Measurements from ENCODE around the gene RBFOX1.

Gene RBFOX1

GRCh38 chr16:7716660-7717550 is 384.3 kb downstream of the RBFOX1 start:
- DNase-seq = peak; percentile 38

- no peak for DNase-seq
Observed at GRCh38 chr16:7722761-7723160, 390.1 kb downstream of the RBFOX1 start.

GRCh38 chr16:7731141-7731540 is 398.5 kb downstream of the RBFOX1 start:
- DNase-seq = no peak

GRCh38 chr16:7736138-7736665 is 403.6 kb downstream of the RBFOX1 start:
- DNase-seq = no peak

GRCh38 chr16:7742626-7743025 is 410.0 kb downstream of the RBFOX1 start:
- DNase-seq = no peak

- no peak for DNase-seq
Observed at GRCh38 chr16:7744546-7745264, 412.1 kb downstream of the RBFOX1 start.

- no peak for DNase-seq
Observed at GRCh38 chr16:7745276-7745675, 412.6 kb downstream of the RBFOX1 start.

- peak; percentile 69 for DNase-seq
Observed at GRCh38 chr16:7746941-7747340, 414.3 kb downstream of the RBFOX1 start.

- peak; percentile 50 for DNase-seq
Observed at GRCh38 chr16:7748522-7748921, 415.9 kb downstream of the RBFOX1 start.

GRCh38 chr16:7755347-7755882 is 422.8 kb downstream of the RBFOX1 start:
- no peak for DNase-seq
